ENCODE measurements around the gene SEPTIN10. TPM values are rescaled to one million over a fixed set of nuclear protein-coding genes. Genes with fewer than 3 reads are reported as not detected.
"Not testable (repeated sequence)": the region's sequence is repeated elsewhere in the genome, so short reads cannot be mapped to it uniquely, and the experiment has no call there.

SEPTIN10 gene
- total and polyA plus RNA-seq, 5 donors from 2014 or later: 1.1 to 5.6 (median 4.8) TPM

GRCh38 chr2:109630441-109631430 lies 17.0 kb upstream of the SEPTIN10 start:
- DNase-seq (no peak), ATAC-seq (ENCODE audit: low read depth in 2 of 2) (no peak)
- no peak overlapping the region for H3K4me3 ChIP-seq (ENCODE audit: low read depth, low read length)
- H3K4me1 ChIP-seq (ENCODE audit: control insufficient read depth, insufficient read depth, low read length, poor library complexity, severe bottlenecking): no peaks in the 10 kb centered on the region
- no peaks in the 10 kb centered on the region for H3K36me3 ChIP-seq (ENCODE audit: control insufficient read depth, insufficient read depth, low read length)
- peak overlapping the region in 1 of 3 donors; percentile 44 for H3K27ac Mint-ChIP-seq
- no peak overlapping the region for H3K27ac ChIP-seq (ENCODE audit: insufficient read depth, low read length, poor library complexity, severe bottlenecking)
- no peaks in the 10 kb centered on the region for H3K36me3 Mint-ChIP-seq
- H3K9me3 ChIP-seq (ENCODE audit: control insufficient read depth in 2 of 2, low read length in 2 of 2): no peaks in the 10 kb centered on the region
- peaks cover 12% of the 10 kb centered on the region for H3K27me3 Mint-ChIP-seq
- H3K9me3 Mint-ChIP-seq: peaks cover 0 to 1% (median 0%) of the 10 kb centered on the region in 7 donors
- H3K4me3 Mint-ChIP-seq: peak overlapping the region in 1 of 4 donors; percentile 60
- peaks cover 0 to 3% (median 1%) of the 10 kb centered on the region in 4 donors for H3K4me1 Mint-ChIP-seq
- no peaks in the 10 kb centered on the region for H3K27me3 ChIP-seq (ENCODE audit: control insufficient read depth, insufficient read depth, low read length)

DNA sequence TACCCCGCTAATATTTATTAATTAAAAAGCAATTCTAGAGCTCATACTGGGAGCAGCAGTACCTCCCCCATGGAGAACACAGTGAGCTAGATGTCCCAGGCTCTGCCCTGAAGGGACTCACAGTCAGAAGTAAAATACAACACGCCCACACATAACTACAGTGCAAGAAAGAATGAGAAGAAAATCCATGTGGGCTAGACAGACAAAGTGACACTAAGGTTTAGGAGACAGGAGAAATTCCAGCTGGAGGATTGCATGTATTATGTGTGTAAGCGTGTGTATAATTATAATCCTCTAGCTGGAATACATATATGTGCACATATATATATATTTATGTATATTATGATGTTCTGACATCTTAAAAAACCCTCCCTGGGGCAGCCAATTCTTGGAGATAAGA lies 16.1 kb upstream of the SEPTIN10 start:
- no peak for ATAC-seq (ENCODE audit: low read depth in 2 of 2)
- H3K36me3 ChIP-seq (ENCODE audit: control insufficient read depth, insufficient read depth, low read length): no peaks in the 10 kb centered on the region
- H3K27me3 Mint-ChIP-seq: peaks cover 14% of the 10 kb centered on the region
- H3K36me3 Mint-ChIP-seq: no peaks in the 10 kb centered on the region
- peaks cover 0 to 3% (median 1%) of the 10 kb centered on the region in 4 donors for H3K4me1 Mint-ChIP-seq
- DNase-seq: no peak
- H3K4me3 Mint-ChIP-seq: no peak overlapping the region
- H3K4me3 ChIP-seq (ENCODE audit: low read depth, low read length): no peak overlapping the region
- no peaks in the 10 kb centered on the region for H3K4me1 ChIP-seq (ENCODE audit: control insufficient read depth, insufficient read depth, low read length, poor library complexity, severe bottlenecking)
- no peaks in the 10 kb centered on the region for H3K27me3 ChIP-seq (ENCODE audit: control insufficient read depth, insufficient read depth, low read length)
- H3K9me3 ChIP-seq (ENCODE audit: control insufficient read depth in 2 of 2, low read length in 2 of 2): no peaks in the 10 kb centered on the region
- no peak overlapping the region for H3K27ac Mint-ChIP-seq
- H3K27ac ChIP-seq (ENCODE audit: insufficient read depth, low read length, poor library complexity, severe bottlenecking): no peak overlapping the region
- H3K9me3 Mint-ChIP-seq: peaks cover 0 to 1% (median 0%) of the 10 kb centered on the region in 7 donors

- not testable (repeated sequence) for H3K27ac Mint-ChIP-seq; ATAC-seq (ENCODE audit: low read depth in 2 of 2); H3K4me1 ChIP-seq (ENCODE audit: control insufficient read depth, insufficient read depth, low read length, poor library complexity, severe bottlenecking); H3K36me3 ChIP-seq (ENCODE audit: control insufficient read depth, insufficient read depth, low read length); H3K4me3 Mint-ChIP-seq; H3K27me3 ChIP-seq (ENCODE audit: control insufficient read depth, insufficient read depth, low read length); H3K4me1 Mint-ChIP-seq; H3K27ac ChIP-seq (ENCODE audit: insufficient read depth, low read length, poor library complexity, severe bottlenecking); H3K36me3 Mint-ChIP-seq; DNase-seq; H3K4me3 ChIP-seq (ENCODE audit: low read depth, low read length); H3K9me3 ChIP-seq (ENCODE audit: control insufficient read depth in 2 of 2, low read length in 2 of 2); H3K9me3 Mint-ChIP-seq
- peaks cover 23% of the 10 kb centered on the region for H3K27me3 Mint-ChIP-seq
Measured at GRCh38 chr2:109628321-109628720, 14.6 kb upstream of the SEPTIN10 start.

DNA sequence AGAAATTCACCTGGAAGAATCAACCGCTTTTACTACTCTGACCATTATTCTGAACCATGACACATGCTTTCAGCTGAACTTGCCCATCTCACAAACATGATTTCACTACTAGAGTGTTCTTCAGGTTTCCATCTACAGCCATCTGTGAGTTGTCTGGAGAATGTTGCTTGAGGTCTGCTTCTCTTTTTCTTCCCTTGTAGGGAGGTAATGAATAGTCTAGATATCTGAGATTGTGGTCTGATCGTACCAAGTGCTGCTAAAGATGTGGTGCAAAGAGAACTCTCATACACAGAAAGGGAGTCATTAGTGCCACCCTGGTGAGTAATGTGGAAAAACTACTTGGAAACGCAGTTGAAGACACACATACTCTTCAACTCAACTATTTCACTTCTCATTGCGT lies 10.6 kb upstream of the SEPTIN10 start:
- H3K4me3 ChIP-seq (ENCODE audit: low read depth, low read length): no peak overlapping the region
- Mint-ChIP-seq H3K36me3 (no peaks in the 10 kb centered on the region), H3K27me3 (peaks cover 31% of the 10 kb centered on the region), H3K4me3 (no peak overlapping the region), H3K4me1 (no peaks in the 10 kb centered on the region), H3K9me3 (peaks cover 0 to 2% (median 0%) of the 10 kb centered on the region in 7 donors), H3K27ac (no peak overlapping the region)
- DNase-seq: no peak
- H3K27me3 ChIP-seq (ENCODE audit: control insufficient read depth, insufficient read depth, low read length): peaks cover 3% of the 10 kb centered on the region
- no peak overlapping the region for H3K27ac ChIP-seq (ENCODE audit: insufficient read depth, low read length, poor library complexity, severe bottlenecking)
- no peaks in the 10 kb centered on the region for H3K36me3 ChIP-seq (ENCODE audit: control insufficient read depth, insufficient read depth, low read length)
- no peak for ATAC-seq (ENCODE audit: low read depth in 2 of 2)
- H3K4me1 ChIP-seq (ENCODE audit: control insufficient read depth, insufficient read depth, low read length, poor library complexity, severe bottlenecking): no peaks in the 10 kb centered on the region
- no peaks in the 10 kb centered on the region for H3K9me3 ChIP-seq (ENCODE audit: control insufficient read depth in 2 of 2, low read length in 2 of 2)

DNA sequence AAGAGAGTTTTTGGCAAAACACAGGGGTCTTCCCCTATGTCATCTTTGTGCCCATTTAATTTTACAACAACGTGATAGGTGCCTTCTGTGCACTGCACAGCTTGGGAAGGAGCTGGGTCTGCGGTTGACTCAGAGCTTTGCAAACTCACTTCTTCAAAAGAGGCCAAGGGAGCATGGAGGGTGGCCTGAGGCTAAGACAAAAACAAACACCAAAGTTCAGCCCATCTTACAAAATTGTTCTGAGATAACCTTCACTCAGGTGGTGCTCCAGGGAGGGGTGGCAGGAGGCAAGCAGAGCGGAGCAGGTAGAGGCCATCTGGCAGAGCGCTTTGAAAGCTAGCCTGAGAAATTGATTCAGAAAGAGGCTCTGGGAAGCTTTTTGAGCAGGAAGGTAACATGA lies 10.2 kb upstream of the SEPTIN10 start:
- Histone ChIP-seq H3K4me1 (ENCODE audit: control insufficient read depth, insufficient read depth, low read length, poor library complexity, severe bottlenecking) (no peaks in the 10 kb centered on the region), H3K27me3 (ENCODE audit: control insufficient read depth, insufficient read depth, low read length) (peaks cover 3% of the 10 kb centered on the region), H3K27ac (ENCODE audit: insufficient read depth, low read length, poor library complexity, severe bottlenecking) (no peak overlapping the region), H3K36me3 (ENCODE audit: control insufficient read depth, insufficient read depth, low read length) (no peaks in the 10 kb centered on the region), H3K9me3 (ENCODE audit: control insufficient read depth in 2 of 2, low read length in 2 of 2) (no peaks in the 10 kb centered on the region), H3K4me3 (ENCODE audit: low read depth, low read length) (no peak overlapping the region)
- ATAC-seq (ENCODE audit: low read depth in 2 of 2) (no peak), DNase-seq (no peak)
- Mint-ChIP-seq H3K4me3 (no peak overlapping the region), H3K4me1 (no peaks in the 10 kb centered on the region), H3K27me3 (peaks cover 35% of the 10 kb centered on the region), H3K9me3 (peaks cover 0 to 2% (median 0%) of the 10 kb centered on the region in 7 donors), H3K27ac (no peak overlapping the region), H3K36me3 (no peaks in the 10 kb centered on the region)

DNA sequence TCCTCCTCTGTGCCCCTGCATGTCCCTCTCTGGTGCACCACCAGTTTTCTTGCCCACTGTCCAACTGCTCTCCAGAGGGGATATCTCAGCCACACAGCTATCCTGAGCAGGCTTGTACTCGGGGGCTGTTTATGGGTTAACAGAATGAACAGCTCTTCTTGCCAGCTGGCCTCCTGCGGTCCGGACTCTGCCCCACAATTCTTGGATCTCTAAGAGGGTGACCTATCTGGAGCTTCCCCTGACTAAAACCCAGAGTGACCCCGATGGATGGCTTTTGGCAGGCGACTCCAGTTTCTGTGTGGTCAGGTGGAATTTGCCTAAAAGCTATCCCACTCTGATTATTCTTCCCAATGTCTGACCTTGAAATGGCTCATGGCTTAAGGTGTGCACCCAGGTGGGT lies 9.5 kb upstream of the SEPTIN10 start:
- H3K27ac Mint-ChIP-seq: no peak overlapping the region
- Histone ChIP-seq H3K36me3 (ENCODE audit: control insufficient read depth, insufficient read depth, low read length) (no peaks in the 10 kb centered on the region), H3K9me3 (ENCODE audit: control insufficient read depth in 2 of 2, low read length in 2 of 2) (no peaks in the 10 kb centered on the region), H3K27ac (ENCODE audit: insufficient read depth, low read length, poor library complexity, severe bottlenecking) (no peak overlapping the region), H3K4me3 (ENCODE audit: low read depth, low read length) (no peak overlapping the region), H3K27me3 (ENCODE audit: control insufficient read depth, insufficient read depth, low read length) (peaks cover 3% of the 10 kb centered on the region), H3K4me1 (ENCODE audit: control insufficient read depth, insufficient read depth, low read length, poor library complexity, severe bottlenecking) (no peaks in the 10 kb centered on the region)
- H3K36me3 Mint-ChIP-seq: no peaks in the 10 kb centered on the region
- H3K27me3 Mint-ChIP-seq: peaks cover 36% of the 10 kb centered on the region
- DNase-seq: no peak
- no peak for ATAC-seq (ENCODE audit: low read depth in 2 of 2)
- no peaks in the 10 kb centered on the region for H3K4me1 Mint-ChIP-seq
- peaks cover 0 to 2% (median 0%) of the 10 kb centered on the region in 7 donors for H3K9me3 Mint-ChIP-seq
- no peak overlapping the region for H3K4me3 Mint-ChIP-seq

GRCh38 chr2:109619032-109619615 lies 5.4 kb upstream of the SEPTIN10 start:
- Histone ChIP-seq H3K27me3 (ENCODE audit: control insufficient read depth, insufficient read depth, low read length) (peaks cover 10% of the 10 kb centered on the region), H3K4me1 (ENCODE audit: control insufficient read depth, insufficient read depth, low read length, poor library complexity, severe bottlenecking) (peaks cover 17% of the 10 kb centered on the region), H3K36me3 (ENCODE audit: control insufficient read depth, insufficient read depth, low read length) (no peaks in the 10 kb centered on the region), H3K9me3 (ENCODE audit: control insufficient read depth in 2 of 2, low read length in 2 of 2) (no peaks in the 10 kb centered on the region), H3K4me3 (ENCODE audit: low read depth, low read length) (no peak overlapping the region), H3K27ac (ENCODE audit: insufficient read depth, low read length, poor library complexity, severe bottlenecking) (no peak overlapping the region)
- Mint-ChIP-seq H3K27ac (no peak overlapping the region), H3K4me1 (peaks cover 0 to 12% (median 6%) of the 10 kb centered on the region in 4 donors), H3K4me3 (no peak overlapping the region), H3K27me3 (peaks cover 46% of the 10 kb centered on the region), H3K36me3 (no peaks in the 10 kb centered on the region), H3K9me3 (peaks cover 0 to 2% (median 0%) of the 10 kb centered on the region in 7 donors)
- no peak for ATAC-seq (ENCODE audit: low read depth in 2 of 2)
- no peak for DNase-seq
